A549 treated with AZD9567 at 1 μM for 4 hours (cell line): ENCODE results near the gene SLC22A15. TPM values are rescaled to one million over a fixed set of nuclear protein-coding genes. Genes with fewer than 3 reads are reported as not detected.

ENCODE experiments used
- total RNA-seq: library from RNA; stranded (reverse); fragments of 200-300 nt; extraction: Qiagen RNA extraction; gene quantifications from 5 replicates; pipeline ENCODE4 v1.2.3, GENCODE V29; 2022; ENCODE audit not compliant: insufficient read depth

The SLC22A15 gene
- 0.46 to 0.75 TPM (median 0.65 TPM) in 4 of 5 replicates, not detected in the other for total RNA-seq

DNA sequence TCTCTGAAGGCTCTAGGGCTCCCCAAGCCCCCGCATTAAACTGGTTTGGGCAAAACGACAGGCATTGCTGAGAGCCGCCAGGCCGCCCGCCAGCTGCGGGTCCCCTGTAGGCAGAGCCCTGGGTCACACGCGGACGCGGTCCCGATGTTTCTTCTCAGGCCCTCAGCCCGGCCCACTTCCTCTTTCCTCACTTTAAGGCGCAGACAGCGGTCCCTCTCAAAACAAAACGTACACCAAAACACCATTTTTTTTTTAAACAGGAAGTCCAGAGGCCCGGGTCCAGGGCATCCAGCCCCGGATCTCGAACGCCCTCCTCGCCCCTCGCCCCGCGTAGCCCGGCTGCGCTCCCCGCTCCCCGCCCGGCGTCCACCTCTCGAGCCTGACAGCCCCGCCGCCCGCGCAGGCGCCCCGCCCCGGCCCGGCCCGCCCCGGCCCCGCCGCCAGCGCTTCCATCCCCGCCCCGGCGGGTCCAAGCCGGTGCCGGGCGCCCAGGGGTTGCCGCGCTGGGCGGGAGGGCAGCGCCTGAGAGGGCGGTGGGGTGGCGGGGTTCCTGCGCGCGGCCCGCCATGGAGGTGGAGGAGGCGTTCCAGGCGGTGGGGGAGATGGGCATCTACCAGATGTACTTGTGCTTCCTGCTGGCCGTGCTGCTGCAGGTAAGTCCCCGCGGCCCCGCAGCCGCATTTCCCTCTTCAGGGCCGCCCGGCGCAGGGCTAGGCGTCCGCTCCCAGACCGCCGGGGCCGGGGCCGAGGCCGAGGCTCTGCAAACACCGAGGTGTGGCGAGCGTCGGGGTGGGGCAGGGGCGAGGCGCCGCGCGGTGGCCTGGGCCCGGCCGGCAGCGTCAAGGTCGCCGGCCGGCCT lies at the start of gene SLC22A15:
Gene SLC22A15, plus strand, starts transcription at position 452 of the 859 bp plus-strand sequence. Its CDS starts 115 bp downstream, at position 567.

GRCh38 chr1:116110567-116111523 lies 134.5 kb downstream of the SLC22A15 start, which contains the start of gene MAB21L3:
Gene MAB21L3 (plus strand): TSS chr1:116111399. CDS start chr1:116112616, 1,217 bp downstream.

Other genes starting within 250 kb of the SLC22A15 start
- gene CASQ2, start 207.8 kb upstream of the SLC22A15 start, total RNA-seq, result not detected in 5 replicates
- not detected in 5 replicates for gene NHLH2, start 135.4 kb upstream of the SLC22A15 start, total RNA-seq
- gene MAB21L3, start 134.9 kb downstream of the SLC22A15 start, total RNA-seq, result not detected in 5 replicates